Heart right ventricle (tissue), 16 donors: Measurements from ENCODE around the gene STRIP1. TPM values are rescaled to one million over a fixed set of nuclear protein-coding genes. Genes with fewer than 3 reads are reported as not detected.

Experiments
- ATAC-seq, 8 donors: fragments of 200-7000 bp; cut with Tn5 transposase; one replicate each; pipeline ENCODE4 v1.9.1; 2020; ENCODE audit warnings: mild to moderate bottlenecking in 8 of 8, moderate library complexity in 8 of 8, moderate number of reproducible peaks in 1 of 8
- DNase-seq, 2 donors: peaks; one replicate each; pipeline ENCODE4 v3.0.0-alpha.2; 2020
- H3K27ac ChIP-seq, 10 donors: fragments of 200-600 bp; sonication (generic) in 2 of 10; one replicate each; pipeline versions ENCODE4 v1.5.0 to v1.8.0; 2020 to 2022; ENCODE audit warnings: mild to moderate bottlenecking in 3 of 10
- H3K27me3 ChIP-seq, 7 donors: fragments of 200-600 bp; one replicate each; pipeline ENCODE4 v1.8.0; 2021 to 2022; ENCODE audit warnings: mild to moderate bottlenecking in 2 of 7
- H3K36me3 ChIP-seq, 9 donors: fragments of 200-600 bp; sonication (generic) in 1 of 9; one replicate each; pipeline versions ENCODE4 v1.5.0 to v1.8.0; 2020 to 2022; ENCODE audit warnings: mild to moderate bottlenecking in 2 of 9
- H3K4me1 ChIP-seq, 9 donors: fragments of 200-600 bp; sonication (generic) in 1 of 9; one replicate each; pipeline versions ENCODE4 v1.5.0 to v1.8.0; 2020 to 2022; ENCODE audit warnings: mild to moderate bottlenecking in 4 of 9
- H3K4me3 ChIP-seq, 10 donors: fragments of 200-600 bp; sonication (generic) in 2 of 10; one replicate each; pipeline versions ENCODE4 v1.5.0 to v1.8.0; 2020 to 2022; ENCODE audit warnings: mild to moderate bottlenecking in 7 of 10, moderate library complexity in 2 of 10
- H3K9me3 ChIP-seq, 11 donors: fragments of 200-600 bp in 10 of 11; sonication (generic) in 2 of 11; one replicate each; pipeline versions ENCODE4 v1.5.0 to v1.8.0; 2013 to 2022; ENCODE audit warnings: mild to moderate bottlenecking in 2 of 11, control low read depth in 1 of 11, moderate library complexity in 1 of 11
- WGBS, 2 donors: extraction: QIAGEN DNeasy Blood & Tissue Kit; methylation state at CpG; one replicate each; pipeline ENCODE4 v1.1.7; 2013; ENCODE audit warnings: inconsistent platforms in 1 of 2; 5-methylcytosine and 5-hydroxymethylcytosine counted together
- intact Hi-C, 10 donors: fragments of 100-400 bp; cut with DNase I; formaldehyde crosslinking; loops; one replicate each; pipeline versions ENCODE4 v1.11.1 to v1.14.2; 2022
- polyA plus RNA-seq, 2 donors: library from polyadenylated mRNA; stranded (reverse); fragments of 200-250 nt; gene quantifications; one replicate each; pipeline ENCODE4 v1.2.3, GENCODE V29; 2013
- total RNA-seq, 10 donors: library from RNA; stranded (reverse); fragmentation: NEBNext Ultra II Directional in 3 of 10; extraction: Animal tissue kit (Norgen Biotek cat#: 25700) in 3 of 10; gene quantifications; one replicate each; pipeline versions ENCODE4 v1.2.1 to v1.2.4, GENCODE V29; 2021 to 2023
- TF ChIP-seq, protein P1 (sequence below), 9 donors: fragments of 200-600 bp; sonication (generic) in 2 of 9; IDR thresholded peaks; one replicate each; pipeline versions ENCODE4 v1.5.0 to v1.8.0; 2021 to 2022; ENCODE audit warnings: antibody characterized with exemption in 9 of 9, mild to moderate bottlenecking in 5 of 9, moderate library complexity in 1 of 9
- donor health status: Arrhythmogenic right ventricular cardiomyopathy.
- donor health status: ischemic (EF 13 %, LVEDD 7.1; RV severe dilation, severe dysfunction).
- donor health status: healthy with polysubstance abuse.
- donor health status: DM: no; HTN: yes; CAD: no.
- donor health status: DM: no; HTN: no; CAD: no.
- donor health status: ischemic (EF 25% LVEDD 6.9; RV normal size, moderate dysfunction).
- donor health status: ischemic (EF 25% LVEDD 5.7; RV mildly dilated, moderate dysfunction).
- donor health status: healthy.
- donor health status: DM: yes; HTN: yes; CAD: no.
- donor health status: Ischemic cardiomyopathy.
- donor health status: ischemic (EF 35%, LVEDD 5.7; RV mildly dilated, moderate dysfunction).
- donor health status: nonischemic (EF 11% LVEDD 7.7; RV severe dilation, severe dysfunction).
- donor health status: DM: yes; HTN: yes; CAD: no.
- donor health status: PGD.
- donor health status: ischemic (EF 29% LVEDD 5.4; RV normal size, mild dysfunction).
- donor health status: nonischemic (EF 23%, LVEDD 6.1; RV moderate dilation, normal function).

The STRIP1 gene
- total and polyA plus RNA-seq, 12 donors, result 10.3 to 23.2 (median 18.5) TPM

GRCh38 chr1:110064576-110065337, 30.3 kb downstream of the STRIP1 start:
- no peak overlapping the region for H3K27ac ChIP-seq

GRCh38 chr1:110065841-110066240, 31.4 kb downstream of the STRIP1 start:
- Histone ChIP-seq H3K4me3 (no peak overlapping the region), H3K4me1 (peaks cover 0 to 37% (median 27%) of the 10 kb centered on the region in 9 donors), H3K9me3 (no peaks in the 10 kb centered on the region), H3K27me3 (peaks cover 29 to 53% (median 43%) of the 10 kb centered on the region in 7 donors), H3K36me3 (peaks cover 0 to 5% (median 0%) of the 10 kb centered on the region in 9 donors), H3K27ac (no peak overlapping the region)
- ATAC-seq (no peak), DNase-seq (no peak)
- WGBS, 2 donors, result 93% methylated on average over 5 of the region's 5 CpGs
- TF ChIP-seq, protein P1, sequence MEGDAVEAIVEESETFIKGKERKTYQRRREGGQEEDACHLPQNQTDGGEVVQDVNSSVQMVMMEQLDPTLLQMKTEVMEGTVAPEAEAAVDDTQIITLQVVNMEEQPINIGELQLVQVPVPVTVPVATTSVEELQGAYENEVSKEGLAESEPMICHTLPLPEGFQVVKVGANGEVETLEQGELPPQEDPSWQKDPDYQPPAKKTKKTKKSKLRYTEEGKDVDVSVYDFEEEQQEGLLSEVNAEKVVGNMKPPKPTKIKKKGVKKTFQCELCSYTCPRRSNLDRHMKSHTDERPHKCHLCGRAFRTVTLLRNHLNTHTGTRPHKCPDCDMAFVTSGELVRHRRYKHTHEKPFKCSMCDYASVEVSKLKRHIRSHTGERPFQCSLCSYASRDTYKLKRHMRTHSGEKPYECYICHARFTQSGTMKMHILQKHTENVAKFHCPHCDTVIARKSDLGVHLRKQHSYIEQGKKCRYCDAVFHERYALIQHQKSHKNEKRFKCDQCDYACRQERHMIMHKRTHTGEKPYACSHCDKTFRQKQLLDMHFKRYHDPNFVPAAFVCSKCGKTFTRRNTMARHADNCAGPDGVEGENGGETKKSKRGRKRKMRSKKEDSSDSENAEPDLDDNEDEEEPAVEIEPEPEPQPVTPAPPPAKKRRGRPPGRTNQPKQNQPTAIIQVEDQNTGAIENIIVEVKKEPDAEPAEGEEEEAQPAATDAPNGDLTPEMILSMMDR (IDR thresholded peaks at IDR 0.05), result no peak
- intact Hi-C loops, result no loop called here

More at GRCh38 chr1:110064576-110065337, 30.3 kb downstream of the STRIP1 start:
- intact Hi-C loops, result no loop called here
- WGBS, 2 donors, result 92 to 96% methylated on average over 18 of the region's 18 CpGs
- Histone ChIP-seq H3K4me1 (peaks cover 0 to 30% (median 20%) of the 10 kb centered on the region in 9 donors), H3K36me3 (peaks cover 0 to 8% (median 0%) of the 10 kb centered on the region in 9 donors), H3K27me3 (peaks cover 20 to 42% (median 33%) of the 10 kb centered on the region in 7 donors), H3K4me3 (no peak overlapping the region), H3K9me3 (no peaks in the 10 kb centered on the region)
- TF ChIP-seq, protein P1 (IDR thresholded peaks at IDR 0.05), result no peak
- no peak for DNase-seq
- ATAC-seq, result no peak

- intact Hi-C loops, result no loop called here
- no peak for ATAC-seq
- Histone ChIP-seq H3K4me3 (peak overlapping the region in 1 of 10 donors; percentile 10), H3K4me1 (peaks cover 0 to 38% (median 29%) of the 10 kb centered on the region in 9 donors), H3K36me3 (no peaks in the 10 kb centered on the region), H3K27ac (no peak overlapping the region), H3K27me3 (peaks cover 35 to 69% (median 60%) of the 10 kb centered on the region in 7 donors), H3K9me3 (no peaks in the 10 kb centered on the region)
- 46 to 51% methylated on average over 23 of the region's 23 CpGs for WGBS, 2 donors
- DNase-seq, result no peak
- TF ChIP-seq, protein P1 (IDR thresholded peaks at IDR 0.05), result no peak
Measured at GRCh38 chr1:110067479-110067892, 33.1 kb downstream of the STRIP1 start.

GRCh38 chr1:110067893-110068645, 33.6 kb downstream of the STRIP1 start:
- Histone ChIP-seq H3K36me3 (no peaks in the 10 kb centered on the region), H3K9me3 (no peaks in the 10 kb centered on the region), H3K27ac (no peak overlapping the region), H3K27me3 (peaks cover 35 to 75% (median 66%) of the 10 kb centered on the region in 7 donors), H3K4me3 (peak overlapping the region in 7 of 10 donors; percentile 2 to 20 (median 10)), H3K4me1 (peaks cover 0 to 36% (median 27%) of the 10 kb centered on the region in 9 donors)
- WGBS, 2 donors, result 12 to 17% methylated on average over 68 of the region's 68 CpGs
- intact Hi-C loops, result no loop called here
- DNase-seq, result no peak
- ATAC-seq, result peak in 2 of 8 donors; percentile 6 to 31
- TF ChIP-seq, protein P1 (IDR thresholded peaks at IDR 0.05), result no peak
